ENCODE measurements around the gene KDM4C.
"Not testable (repeated sequence)": the region's sequence is repeated elsewhere in the genome, so short reads cannot be mapped to it uniquely, and the experiment has no call there.

The KDM4C gene

GRCh38 chr9:6782981-6783380, 25.2 kb downstream of the KDM4C start:
- TF ChIP-seq, protein P1, sequence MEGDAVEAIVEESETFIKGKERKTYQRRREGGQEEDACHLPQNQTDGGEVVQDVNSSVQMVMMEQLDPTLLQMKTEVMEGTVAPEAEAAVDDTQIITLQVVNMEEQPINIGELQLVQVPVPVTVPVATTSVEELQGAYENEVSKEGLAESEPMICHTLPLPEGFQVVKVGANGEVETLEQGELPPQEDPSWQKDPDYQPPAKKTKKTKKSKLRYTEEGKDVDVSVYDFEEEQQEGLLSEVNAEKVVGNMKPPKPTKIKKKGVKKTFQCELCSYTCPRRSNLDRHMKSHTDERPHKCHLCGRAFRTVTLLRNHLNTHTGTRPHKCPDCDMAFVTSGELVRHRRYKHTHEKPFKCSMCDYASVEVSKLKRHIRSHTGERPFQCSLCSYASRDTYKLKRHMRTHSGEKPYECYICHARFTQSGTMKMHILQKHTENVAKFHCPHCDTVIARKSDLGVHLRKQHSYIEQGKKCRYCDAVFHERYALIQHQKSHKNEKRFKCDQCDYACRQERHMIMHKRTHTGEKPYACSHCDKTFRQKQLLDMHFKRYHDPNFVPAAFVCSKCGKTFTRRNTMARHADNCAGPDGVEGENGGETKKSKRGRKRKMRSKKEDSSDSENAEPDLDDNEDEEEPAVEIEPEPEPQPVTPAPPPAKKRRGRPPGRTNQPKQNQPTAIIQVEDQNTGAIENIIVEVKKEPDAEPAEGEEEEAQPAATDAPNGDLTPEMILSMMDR (conservative IDR thresholded peaks at IDR 0.05; ENCODE audit: control insufficient read depth, insufficient read depth, low read depth, low read length), result no peak
- no peak for DNase-seq (ENCODE audit: low read depth)
- H3K4me3 ChIP-seq (ENCODE audit: control insufficient read depth, low read depth, low read length), result no peak overlapping the region

DNA sequence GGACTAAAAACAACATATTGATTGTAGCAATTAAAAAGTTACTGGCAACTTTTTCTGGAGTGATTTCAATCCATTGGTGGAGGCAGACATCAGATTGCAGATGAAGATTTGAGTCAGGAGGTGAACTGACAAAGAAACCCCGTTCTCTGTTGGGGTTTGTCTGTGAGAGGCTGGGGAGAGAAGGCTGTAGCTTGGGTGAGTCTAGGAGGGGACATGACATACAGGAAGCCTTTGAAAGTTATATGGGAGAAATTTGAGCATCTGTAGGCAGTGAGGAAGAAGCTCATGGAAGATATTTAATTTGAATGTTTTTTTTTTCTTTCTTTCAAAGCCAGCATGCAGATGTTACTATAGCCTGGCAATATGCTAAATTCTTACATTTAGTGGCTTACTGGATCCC, 26.0 kb downstream of the KDM4C start:
- H3K4me3 ChIP-seq (ENCODE audit: control insufficient read depth, low read depth, low read length), result no peak overlapping the region
- TF ChIP-seq, protein P1 (conservative IDR thresholded peaks at IDR 0.05; ENCODE audit: control insufficient read depth, insufficient read depth, low read depth, low read length), result no peak
- DNase-seq (ENCODE audit: low read depth), result no peak

GRCh38 chr9:6785682-6786081, 27.9 kb downstream of the KDM4C start:
- H3K4me3 ChIP-seq (ENCODE audit: control insufficient read depth, low read depth, low read length), result no peak overlapping the region
- TF ChIP-seq, protein P1 (conservative IDR thresholded peaks at IDR 0.05; ENCODE audit: control insufficient read depth, insufficient read depth, low read depth, low read length), result no peak
- DNase-seq (ENCODE audit: low read depth), result no peak

- H3K4me3 ChIP-seq (ENCODE audit: control insufficient read depth, low read depth, low read length), result peak overlapping the region; percentile 29
- TF ChIP-seq, protein P1 (conservative IDR thresholded peaks at IDR 0.05; ENCODE audit: control insufficient read depth, insufficient read depth, low read depth, low read length), result no peak
- no peak for DNase-seq (ENCODE audit: low read depth)
Observed at GRCh38 chr9:6787793-6788161, 30.0 kb downstream of the KDM4C start.

DNA sequence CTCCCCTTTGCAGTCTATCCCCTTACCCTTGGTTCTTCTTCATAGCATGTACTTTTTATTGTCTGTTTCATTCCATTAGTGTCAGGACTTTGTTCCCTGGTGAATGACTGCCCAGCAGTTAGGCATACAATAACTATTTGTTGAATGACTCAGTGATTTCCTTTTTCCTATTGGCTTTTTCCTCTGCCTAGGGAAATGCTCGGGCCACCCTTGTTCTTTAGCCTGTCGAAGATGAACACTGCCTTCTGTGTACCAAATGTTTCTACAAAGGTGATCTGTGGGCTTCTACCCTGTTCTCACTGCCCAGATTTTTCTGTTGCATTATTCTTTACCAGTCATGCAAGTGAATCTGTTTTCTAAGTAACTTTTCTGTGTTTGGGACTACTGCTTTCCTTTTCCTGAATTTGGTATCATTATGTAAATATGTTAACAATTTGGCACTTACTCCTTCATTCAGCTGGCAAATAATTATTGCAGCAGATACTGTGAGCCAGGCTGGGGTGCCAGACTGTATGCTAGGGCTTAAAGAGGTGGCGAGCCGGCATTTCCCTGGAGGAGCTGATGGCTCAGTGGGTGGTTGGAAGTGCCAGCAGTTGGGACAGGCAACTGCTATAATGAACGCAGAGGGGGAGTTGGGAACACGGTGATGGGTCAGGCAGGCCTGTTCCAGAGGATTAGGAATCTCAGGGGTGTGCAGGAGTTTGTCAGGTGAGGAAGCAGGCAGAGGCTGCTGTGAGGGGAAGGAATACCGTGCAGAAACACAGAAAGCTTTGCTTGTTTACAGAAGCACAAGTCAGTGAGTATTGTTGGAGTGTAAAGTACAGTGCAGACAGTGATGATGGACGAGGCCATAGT, 30.6 kb downstream of the KDM4C start:
- peak; percentile 62 for DNase-seq (ENCODE audit: low read depth)
- peak overlapping the region; percentile 29 for H3K4me3 ChIP-seq (ENCODE audit: control insufficient read depth, low read depth, low read length)
- TF ChIP-seq, protein P1 (conservative IDR thresholded peaks at IDR 0.05; ENCODE audit: control insufficient read depth, insufficient read depth, low read depth, low read length), result no peak

DNA sequence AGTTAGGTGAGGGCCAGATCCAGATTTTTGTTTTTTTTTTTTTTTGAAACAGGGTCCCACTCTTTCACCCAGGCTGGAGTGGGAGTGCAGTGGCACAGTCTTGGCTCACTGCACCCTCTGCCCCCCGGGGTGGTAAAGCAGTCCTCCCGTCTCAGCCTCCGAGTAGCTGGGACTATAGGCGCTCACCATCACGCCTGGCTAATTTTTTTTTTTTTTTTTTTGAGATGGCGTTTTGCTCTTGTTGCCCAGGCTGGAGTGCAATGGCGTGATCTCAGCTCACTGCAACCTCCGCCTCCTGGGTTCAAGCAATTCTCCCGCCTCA, 31.2 kb downstream of the KDM4C start:
- not testable (repeated sequence) for H3K4me3 ChIP-seq (ENCODE audit: control insufficient read depth, low read depth, low read length); DNase-seq (ENCODE audit: low read depth)

- H3K4me3 ChIP-seq (ENCODE audit: control insufficient read depth, low read depth, low read length), result no peak overlapping the region
- no peak for DNase-seq (ENCODE audit: low read depth)
- TF ChIP-seq, protein P1 (conservative IDR thresholded peaks at IDR 0.05; ENCODE audit: control insufficient read depth, insufficient read depth, low read depth, low read length), result no peak
Observed at GRCh38 chr9:6790866-6791265, 33.1 kb downstream of the KDM4C start.

All from fibroblast of mammary gland (primary cell).